Renal cortex interstitium (tissue), 11 donors: ENCODE data around the gene GMPPA. TPM values are rescaled to one million over a fixed set of nuclear protein-coding genes. Genes with fewer than 3 reads are reported as not detected.

Source experiments
- DNase-seq, 11 donors: peaks; one replicate each; pipeline ENCODE4 v3.0.0-alpha.2; 2013; ENCODE audit warnings: low read depth in 9 of 11, low spot score in 4 of 11; ENCODE audit errors: extremely low read depth in 1 of 11
- polyA plus RNA-seq, 3 donors: library from polyadenylated mRNA; unstranded; fragments of 120-200 nt; gene quantifications; one replicate each; pipeline ENCODE4 v1.2.1, GENCODE V29; 2013; ENCODE audit not compliant: insufficient read length in 3 of 3

Gene GMPPA
- polyA plus RNA-seq, 3 donors: 33.5 to 36.8 (median 34.1) TPM

- no peak for DNase-seq
Measured at GRCh38 chr2:219464286-219465032, 34.2 kb upstream of the GMPPA start.

- no peak for DNase-seq
Measured at GRCh38 chr2:219465659-219466561, 32.8 kb upstream of the GMPPA start.

- DNase-seq: no peak
Measured at GRCh38 chr2:219466816-219467735, 31.6 kb upstream of the GMPPA start.

- DNase-seq: no peak
Measured at GRCh38 chr2:219467736-219468075, 31.0 kb upstream of the GMPPA start.

- DNase-seq: no peak
Measured at GRCh38 chr2:219468410-219469185, 30.1 kb upstream of the GMPPA start.

GRCh38 chr2:219469186-219469724 lies 29.4 kb upstream of the GMPPA start:
- no peak for DNase-seq

GRCh38 chr2:219470429-219470828 lies 28.3 kb upstream of the GMPPA start:
- no peak for DNase-seq

GRCh38 chr2:219471476-219472371 lies 27.0 kb upstream of the GMPPA start:
- DNase-seq: no peak

GRCh38 chr2:219472629-219473187 lies 26.0 kb upstream of the GMPPA start:
- DNase-seq: no peak

- DNase-seq: no peak
Measured at GRCh38 chr2:219473511-219473910, 25.2 kb upstream of the GMPPA start.

GRCh38 chr2:219474285-219475060 lies 24.2 kb upstream of the GMPPA start:
- no peak for DNase-seq

GRCh38 chr2:219475278-219475677 lies 23.4 kb upstream of the GMPPA start:
- DNase-seq: no peak

- DNase-seq: peak in 3 of 11 donors; percentile 58 to 67 (median 61)
Measured at GRCh38 chr2:219475697-219476651, 22.7 kb upstream of the GMPPA start.

- peak in 3 of 11 donors; percentile 43 to 59 (median 45) for DNase-seq
Measured at GRCh38 chr2:219476652-219477151, 22.0 kb upstream of the GMPPA start.

- DNase-seq: no peak
Measured at GRCh38 chr2:219477179-219477578, 21.5 kb upstream of the GMPPA start.
